Vagina (tissue), 2 donors: Measurements from ENCODE around the gene PCBP3. TPM values are rescaled to one million over a fixed set of nuclear protein-coding genes. Genes with fewer than 3 reads are reported as not detected.

Experiments used
- DNase-seq, 2 donors: peaks; one replicate each; pipeline ENCODE4 v3.0.0-alpha.2; 2017; ENCODE audit errors: extremely low spot score in 2 of 2
- H3K27ac ChIP-seq: fragments of 200-600 bp; sonication (generic); one replicate; pipeline ENCODE4 v1.5.1; 2019
- H3K27me3 ChIP-seq: fragments of 200-600 bp; sonication (generic); one replicate; pipeline ENCODE4 v1.5.1; 2019
- H3K36me3 ChIP-seq, 2 donors: fragments of 200-600 bp; sonication (generic); one replicate each; pipeline ENCODE4 v1.5.1; 2017 to 2019
- H3K4me1 ChIP-seq: fragments of 200-600 bp; sonication (generic); one replicate; pipeline ENCODE4 v1.5.1; 2019
- H3K4me3 ChIP-seq, 2 donors: fragments of 200-600 bp; sonication (generic); 1 replicate in 1 of 2; 2 replicates in 1 of 2; pipeline ENCODE4 v1.5.1; 2016 to 2019
- H3K9me3 ChIP-seq: fragments of 200-600 bp; sonication (generic); one replicate; pipeline ENCODE4 v1.5.1; 2019
- CTCF ChIP-seq, 3 experiments: fragments of 450-650 bp in 2 of 3; fragments of 200-600 bp in 1 of 3; sonication (generic) in 1 of 3; IDR thresholded peaks; one replicate each; pipeline ENCODE4 v1.5.1; 2017 to 2019; ENCODE audit warnings: antibody characterized with exemption in 3 of 3, mild to moderate bottlenecking in 2 of 3, moderate library complexity in 2 of 3
- POLR2A ChIP-seq, 2 donors: fragments of 450-650 bp; IDR thresholded peaks; one replicate each; pipeline ENCODE4 v1.6.1; 2017; ENCODE audit warnings: antibody characterized with exemption in 2 of 2, mild to moderate bottlenecking in 2 of 2, moderate library complexity in 2 of 2
- POLR2AphosphoS5 ChIP-seq, 2 donors: sonication (generic); formaldehyde crosslinking; IDR thresholded peaks; one replicate each; pipeline ENCODE4 v1.9.0; 2017; ENCODE audit warnings: antibody characterized with exemption in 2 of 2, mild to moderate bottlenecking in 2 of 2, low read depth in 1 of 2; ENCODE audit not compliant: insufficient read depth in 1 of 2
- intact Hi-C: fragments of 100-400 bp; cut with DNase I; formaldehyde crosslinking; loops from one replicate; pipeline ENCODE4 v1.15.1; 2023
- total RNA-seq: library from RNA; depleted of rRNA; stranded (reverse); fragments of >200 nt; gene quantifications from one replicate; pipeline ENCODE4 v1.2.3, GENCODE V29; 2016

Gene PCBP3
- total RNA-seq, 1 donor from 2014 or later: 4.9 TPM

- intact Hi-C loops: no loop called here
- H3K4me1 ChIP-seq: no peaks in the 10 kb centered on the region
- H3K9me3 ChIP-seq: no peaks in the 10 kb centered on the region
- TF ChIP-seq POLR2AphosphoS5 (IDR thresholded peaks at IDR 0.05; ENCODE audit: insufficient read depth in 1 of 2, low read depth in 1 of 2) (no peak), POLR2A (IDR thresholded peaks at IDR 0.05) (no peak), CTCF (IDR thresholded peaks at IDR 0.05) (no peak)
- H3K36me3 ChIP-seq: no peaks in the 10 kb centered on the region
- H3K27me3 ChIP-seq: no peaks in the 10 kb centered on the region
- no peak overlapping the region for H3K27ac ChIP-seq
- no peak for DNase-seq
- H3K4me3 ChIP-seq: no peak overlapping the region
These were observed 294.4 kb downstream of the PCBP3 start for GRCh38 chr21:45937721-45938452.

- Histone ChIP-seq H3K9me3 (no peaks in the 10 kb centered on the region), H3K27ac (no peak overlapping the region), H3K4me1 (no peaks in the 10 kb centered on the region), H3K27me3 (no peaks in the 10 kb centered on the region), H3K36me3 (no peaks in the 10 kb centered on the region), H3K4me3 (no peak overlapping the region)
- no peak for TF ChIP-seq POLR2AphosphoS5 (IDR thresholded peaks at IDR 0.05; ENCODE audit: insufficient read depth in 1 of 2, low read depth in 1 of 2)
- no peak for TF ChIP-seq POLR2A (IDR thresholded peaks at IDR 0.05)
- TF ChIP-seq CTCF (IDR thresholded peaks at IDR 0.05): no peak
- DNase-seq: no peak
- intact Hi-C loops: no loop called here
These were observed 294.9 kb downstream of the PCBP3 start for GRCh38 chr21:45938453-45938755.

- no peak overlapping the region for H3K4me3 ChIP-seq
- no peak for TF ChIP-seq POLR2AphosphoS5 (IDR thresholded peaks at IDR 0.05; ENCODE audit: insufficient read depth in 1 of 2, low read depth in 1 of 2)
- TF ChIP-seq CTCF (IDR thresholded peaks at IDR 0.05): no peak
- no peaks in the 10 kb centered on the region for H3K27me3 ChIP-seq
- no peak for DNase-seq
- no peaks in the 10 kb centered on the region for H3K9me3 ChIP-seq
- intact Hi-C loops: no loop called here
- H3K4me1 ChIP-seq: no peaks in the 10 kb centered on the region
- no peak overlapping the region for H3K27ac ChIP-seq
- H3K36me3 ChIP-seq: no peaks in the 10 kb centered on the region
These were observed 295.4 kb downstream of the PCBP3 start for GRCh38 chr21:45938811-45939520.

- Histone ChIP-seq H3K27ac (no peak overlapping the region), H3K27me3 (no peaks in the 10 kb centered on the region), H3K9me3 (no peaks in the 10 kb centered on the region), H3K36me3 (no peaks in the 10 kb centered on the region), H3K4me1 (no peaks in the 10 kb centered on the region), H3K4me3 (no peak overlapping the region)
- intact Hi-C loops: no loop called here
- no peak for TF ChIP-seq CTCF (IDR thresholded peaks at IDR 0.05)
- DNase-seq: no peak
These were observed 296.1 kb downstream of the PCBP3 start for GRCh38 chr21:45939521-45940045.

GRCh38 chr21:45940091-45940490, 296.6 kb downstream of the PCBP3 start:
- no peak for DNase-seq
- no peak for TF ChIP-seq POLR2A (IDR thresholded peaks at IDR 0.05)
- no peak for TF ChIP-seq POLR2AphosphoS5 (IDR thresholded peaks at IDR 0.05; ENCODE audit: insufficient read depth in 1 of 2, low read depth in 1 of 2)
- no peak for TF ChIP-seq CTCF (IDR thresholded peaks at IDR 0.05)
- H3K27me3 ChIP-seq: no peaks in the 10 kb centered on the region
- H3K9me3 ChIP-seq: no peaks in the 10 kb centered on the region
- no peaks in the 10 kb centered on the region for H3K4me1 ChIP-seq
- H3K27ac ChIP-seq: no peak overlapping the region
- intact Hi-C loops: no loop called here
- no peak overlapping the region for H3K4me3 ChIP-seq
- H3K36me3 ChIP-seq: no peaks in the 10 kb centered on the region
